K562 (cell line): Measurements from ENCODE around the gene ABCC10. TPM values are rescaled to one million over a fixed set of nuclear protein-coding genes. Genes with fewer than 3 reads are reported as not detected.

Source experiments
- CC2D1A ChIP-seq: fragments of 450-650 bp; IDR thresholded peaks from 2 replicates; pipeline ENCODE4 v1.6.1; 2017; ENCODE audit warnings: mild to moderate bottlenecking
- CREB5 ChIP-seq: fragments of 250-450 bp; sonication (Bioruptor Pico); IDR thresholded peaks from 2 replicates; pipeline ENCODE4 v1.5.0; 2020; ENCODE audit warnings: mild to moderate bottlenecking
- ETV5 ChIP-seq: sonication (generic); formaldehyde crosslinking; IDR thresholded peaks from 2 replicates; pipeline ENCODE4 v1.4.0; 2020; ENCODE audit warnings: low read depth, mild to moderate bottlenecking, missing genetic modification reagents
- HNRNPL ChIP-seq: fragments of 200-400 bp; formaldehyde crosslinking; IDR thresholded peaks from 2 replicates; pipeline ENCODE4 v1.6.1; 2017; ENCODE audit warnings: low read depth, mild to moderate bottlenecking, low read length
- KAT8 ChIP-seq: fragments of 450-650 bp; IDR thresholded peaks from 2 replicates; pipeline ENCODE4 v1.6.1; 2016; ENCODE audit warnings: low read depth, mild to moderate bottlenecking
- KLF1 ChIP-seq: fragments of 450-650 bp; IDR thresholded peaks from 2 replicates; pipeline ENCODE4 v1.6.1; 2016; ENCODE audit warnings: missing genetic modification characterization, missing compliant biosample characterization
- MYC ChIP-seq, 2 experiments: fragments of 250-450 bp in 1 of 2; sonication (Bioruptor Pico) in 1 of 2; IDR thresholded peaks; 2 replicates each; pipeline versions ENCODE4 v1.5.1 to v1.6.1; 2012 to 2021; ENCODE audit warnings: low read depth in 2 of 2, borderline replicate concordance in 1 of 2, improper control_type of control experiment in 1 of 2, low read length in 1 of 2, mild to moderate bottlenecking in 1 of 2, moderate library complexity in 1 of 2
- PCBP1 ChIP-seq: fragments of 200-400 bp; formaldehyde crosslinking; IDR thresholded peaks from 2 replicates; pipeline ENCODE4 v1.6.1; 2018; ENCODE audit warnings: mild to moderate bottlenecking, low read depth, low read length; ENCODE audit not compliant: poor library complexity, severe bottlenecking
- TFAP4 ChIP-seq: sonication (generic); formaldehyde crosslinking; IDR thresholded peaks from 2 replicates; pipeline ENCODE4 v1.8.0; 2022; ENCODE audit warnings: missing genetic modification reagents, mild to moderate bottlenecking, moderate library complexity, borderline replicate concordance
- ZBTB7A ChIP-seq: IDR thresholded peaks from 2 replicates; pipeline ENCODE4 v1.6.1; 2011; ENCODE audit warnings: low read depth, mild to moderate bottlenecking, low read length, moderate library complexity, borderline replicate concordance; ENCODE audit not compliant: control insufficient read depth
- ZNF398 ChIP-seq: fragments of 250-450 bp; sonication (Bioruptor Pico); IDR thresholded peaks from 2 replicates; pipeline ENCODE4 v1.8.0; 2021; ENCODE audit warnings: moderate library complexity, mild to moderate bottlenecking, inconsistent platforms
- ZNF699 ChIP-seq: fragments of 250-450 bp; sonication (Bioruptor Pico); IDR thresholded peaks from 2 replicates; pipeline ENCODE4 v1.8.0; 2021; ENCODE audit warnings: mild to moderate bottlenecking, moderate library complexity; ENCODE audit not compliant: insufficient replicate concordance
- ZNF717 ChIP-seq: fragments of 250-450 bp; sonication (Bioruptor Pico); IDR thresholded peaks from 2 replicates; pipeline ENCODE4 v1.5.0; 2021
- polyA plus RNA-seq, 8 experiments: library from polyadenylated mRNA; depleted of rRNA in 4 of 8; stranded (reverse) in 5 of 8; unstranded in 3 of 8; fragments of >200 nt; fragmentation: Nextera tagmentation in 2 of 8; fragmentation: Illumina TruSeq in 1 of 8; extraction: Ambion mirVana in 2 of 8; extraction: Trizol in 1 of 8; gene quantifications; 2 replicates each; pipeline versions ENCODE4 v1.2.1 to v1.2.3, GENCODE V29; 2011 to 2014; ENCODE audit warnings: inconsistent platforms in 1 of 8, missing spikeins in 1 of 8
- total RNA-seq, 7 experiments: library from RNA; depleted of rRNA in 6 of 7; stranded (reverse); fragments of >200 nt in 6 of 7; fragmentation: Illumina TruSeq in 2 of 7; extraction: Trizol in 2 of 7; gene quantifications; 2 replicates each; pipeline versions ENCODE4 v1.2.1 to v1.2.3, GENCODE V29; 2011 to 2021; ENCODE audit warnings: low replicate concordance in 1 of 7
- TF ChIP-seq, protein P1 (sequence below): fragments of 450-650 bp; conservative IDR thresholded peaks from 2 replicates; pipeline ENCODE4 v1.6.1; 2016; ENCODE audit warnings: missing genetic modification characterization, low read depth, mild to moderate bottlenecking, control low read depth, missing compliant biosample characterization
- TF ChIP-seq, protein P2 (sequence below): fragments of 450-650 bp; IDR thresholded peaks from 2 replicates; pipeline ENCODE4 v1.6.1; 2017; ENCODE audit warnings: mild to moderate bottlenecking, moderate library complexity
- TF ChIP-seq, protein P3 (sequence below): fragments of 200-800 bp; sonication (Bioruptor generic); IDR thresholded peaks from 2 replicates; pipeline ENCODE4 v1.6.1; 2017; ENCODE audit warnings: missing genetic modification characterization, missing compliant biosample characterization

Gene ABCC10
- total and polyA plus RNA-seq, 9 of the 15 experiments (the other 6 are each of a cell fraction or from before 2014, with no cell fraction given): 2.4 to 29.1 (median 13.7) TPM

GRCh38 chr6:43496370-43497128 is 69.2 kb downstream of the ABCC10 start (continued):
- TF ChIP-seq, protein P1, sequence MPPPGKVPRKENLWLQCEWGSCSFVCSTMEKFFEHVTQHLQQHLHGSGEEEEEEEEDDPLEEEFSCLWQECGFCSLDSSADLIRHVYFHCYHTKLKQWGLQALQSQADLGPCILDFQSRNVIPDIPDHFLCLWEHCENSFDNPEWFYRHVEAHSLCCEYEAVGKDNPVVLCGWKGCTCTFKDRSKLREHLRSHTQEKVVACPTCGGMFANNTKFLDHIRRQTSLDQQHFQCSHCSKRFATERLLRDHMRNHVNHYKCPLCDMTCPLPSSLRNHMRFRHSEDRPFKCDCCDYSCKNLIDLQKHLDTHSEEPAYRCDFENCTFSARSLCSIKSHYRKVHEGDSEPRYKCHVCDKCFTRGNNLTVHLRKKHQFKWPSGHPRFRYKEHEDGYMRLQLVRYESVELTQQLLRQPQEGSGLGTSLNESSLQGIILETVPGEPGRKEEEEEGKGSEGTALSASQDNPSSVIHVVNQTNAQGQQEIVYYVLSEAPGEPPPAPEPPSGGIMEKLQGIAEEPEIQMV (tag): no peak
- no peak for TF ChIP-seq KLF1
- TF ChIP-seq CREB5: no peak
- TF ChIP-seq ZBTB7A: peak; percentile 65
- TF ChIP-seq, protein P2, sequence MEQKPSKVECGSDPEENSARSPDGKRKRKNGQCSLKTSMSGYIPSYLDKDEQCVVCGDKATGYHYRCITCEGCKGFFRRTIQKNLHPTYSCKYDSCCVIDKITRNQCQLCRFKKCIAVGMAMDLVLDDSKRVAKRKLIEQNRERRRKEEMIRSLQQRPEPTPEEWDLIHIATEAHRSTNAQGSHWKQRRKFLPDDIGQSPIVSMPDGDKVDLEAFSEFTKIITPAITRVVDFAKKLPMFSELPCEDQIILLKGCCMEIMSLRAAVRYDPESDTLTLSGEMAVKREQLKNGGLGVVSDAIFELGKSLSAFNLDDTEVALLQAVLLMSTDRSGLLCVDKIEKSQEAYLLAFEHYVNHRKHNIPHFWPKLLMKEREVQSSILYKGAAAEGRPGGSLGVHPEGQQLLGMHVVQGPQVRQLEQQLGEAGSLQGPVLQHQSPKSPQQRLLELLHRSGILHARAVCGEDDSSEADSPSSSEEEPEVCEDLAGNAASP: peak; percentile 88
- peak; percentile 44; the same call in 1 of the 2 replicates for TF ChIP-seq TFAP4
- TF ChIP-seq HNRNPL: no peak
- 0 out of 2 replicates have a peak, but pooled peaks have one; percentile 16 for TF ChIP-seq MYC (IDR thresholded peaks at IDR 0.05; ENCODE audit: low read depth, low read length)
- TF ChIP-seq MYC (CRISPR knock-in tag; IDR thresholded peaks at IDR 0.05; ENCODE audit: borderline replicate concordance, low read depth): no peak
- TF ChIP-seq ZNF699 (CRISPR knock-in tag): no peak
- TF ChIP-seq ETV5 (CRISPR knock-in tag): no peak
- peak; percentile 57; the same call in 1 of the 2 replicates for TF ChIP-seq CC2D1A
- TF ChIP-seq, protein P3, sequence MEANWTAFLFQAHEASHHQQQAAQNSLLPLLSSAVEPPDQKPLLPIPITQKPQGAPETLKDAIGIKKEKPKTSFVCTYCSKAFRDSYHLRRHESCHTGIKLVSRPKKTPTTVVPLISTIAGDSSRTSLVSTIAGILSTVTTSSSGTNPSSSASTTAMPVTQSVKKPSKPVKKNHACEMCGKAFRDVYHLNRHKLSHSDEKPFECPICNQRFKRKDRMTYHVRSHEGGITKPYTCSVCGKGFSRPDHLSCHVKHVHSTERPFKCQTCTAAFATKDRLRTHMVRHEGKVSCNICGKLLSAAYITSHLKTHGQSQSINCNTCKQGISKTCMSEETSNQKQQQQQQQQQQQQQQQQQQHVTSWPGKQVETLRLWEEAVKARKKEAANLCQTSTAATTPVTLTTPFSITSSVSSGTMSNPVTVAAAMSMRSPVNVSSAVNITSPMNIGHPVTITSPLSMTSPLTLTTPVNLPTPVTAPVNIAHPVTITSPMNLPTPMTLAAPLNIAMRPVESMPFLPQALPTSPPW (CRISPR knock-in tag): peak; percentile 89
- TF ChIP-seq ZNF398 (CRISPR knock-in tag): no peak
- no peak for TF ChIP-seq KAT8
- no peak for TF ChIP-seq ZNF717 (CRISPR knock-in tag)
- TF ChIP-seq PCBP1: peak; percentile 50
